ENCODE measurements around the gene B3GNT9.

The B3GNT9 gene

GRCh38 chr16:67150833-67151396, at the start of gene B3GNT9:
Gene B3GNT9 (minus strand): TSS chr16:67150998. CDS start chr16:67150485, 513 bp downstream.
- no peak for DNase-seq (ENCODE audit: low read depth)

DNA sequence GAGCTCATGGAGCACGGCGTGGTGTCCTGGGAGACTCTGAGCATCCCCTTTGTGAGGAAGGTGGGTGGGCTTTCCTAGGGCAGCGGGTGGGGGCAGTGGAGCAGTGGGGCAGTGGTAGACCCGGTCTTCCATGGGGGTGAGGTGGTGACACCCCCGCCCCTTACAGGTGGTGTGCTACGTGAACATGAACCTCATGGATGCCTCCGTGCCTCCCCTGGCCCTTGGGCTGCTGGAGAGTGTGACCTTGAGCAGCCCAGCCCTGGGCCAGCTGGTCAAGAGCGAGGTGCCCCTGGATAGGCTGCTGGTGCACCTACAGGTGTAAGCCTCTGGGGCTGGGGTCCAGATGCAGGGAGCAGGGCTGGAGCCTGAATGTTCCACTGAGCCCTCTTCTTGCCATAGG, 49.7 kb upstream of the B3GNT9 start:
- DNase-seq (ENCODE audit: low read depth): no peak

DNA sequence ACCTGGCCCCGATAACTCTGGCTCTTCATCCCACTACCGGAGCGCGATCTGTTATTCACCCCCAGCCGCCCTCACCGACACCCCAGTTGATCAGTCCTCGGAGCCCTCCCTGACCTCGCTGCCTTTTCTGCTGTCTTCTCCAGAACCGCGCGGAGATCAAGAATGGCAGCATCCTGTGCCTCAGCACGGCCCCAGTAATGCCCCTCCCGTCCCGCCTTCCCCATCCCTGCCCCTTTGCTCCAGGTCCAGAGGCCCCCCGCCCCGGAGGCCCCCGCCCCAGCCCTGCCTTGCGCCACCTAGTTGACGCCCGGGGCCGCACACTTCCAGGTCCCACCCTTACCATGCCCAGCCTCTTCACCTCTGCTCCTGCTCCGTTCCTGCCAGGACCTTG, 49.0 kb upstream of the B3GNT9 start:
- no peak for DNase-seq (ENCODE audit: low read depth)

- DNase-seq (ENCODE audit: low read depth): no peak
Observed at GRCh38 chr16:67199011-67199807, 48.4 kb upstream of the B3GNT9 start, which contains the start of gene ELMO3. Gene ELMO3 (plus strand): TSS chr16:67199131. CDS start chr16:67199327, 196 bp downstream.

DNA sequence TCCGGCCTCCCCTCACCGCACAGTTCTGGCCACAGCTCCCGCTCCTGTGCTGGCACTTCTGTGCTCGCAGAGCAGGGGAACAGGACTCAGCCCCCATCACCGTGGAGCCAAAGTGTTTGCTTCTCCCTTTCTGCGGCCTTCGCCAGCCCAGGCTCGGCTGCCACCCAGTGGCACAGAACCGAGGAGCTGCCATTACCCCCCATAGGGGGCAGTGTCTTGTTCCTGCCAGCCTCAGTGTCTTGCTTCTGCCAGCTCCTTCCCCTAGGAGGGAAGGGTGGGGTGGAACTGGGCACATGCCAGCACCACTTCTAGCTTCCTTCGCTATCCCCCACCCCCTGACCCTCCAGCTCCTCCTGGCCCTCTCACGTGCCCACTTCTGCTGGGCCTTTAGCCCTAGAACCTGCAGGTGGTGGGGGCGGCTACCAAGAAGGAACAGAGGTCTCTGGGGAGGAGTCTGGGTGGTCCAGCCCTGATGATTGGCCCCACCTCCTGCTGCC, 47.5 kb upstream of the B3GNT9 start:
- DNase-seq (ENCODE audit: low read depth): no peak

GRCh38 chr16:67197704-67198103, 46.9 kb upstream of the B3GNT9 start:
- DNase-seq (ENCODE audit: low read depth): no peak

GRCh38 chr16:67196881-67197280, 46.1 kb upstream of the B3GNT9 start:
- DNase-seq (ENCODE audit: low read depth): no peak

- DNase-seq (ENCODE audit: low read depth): no peak
Observed at GRCh38 chr16:67195676-67196075, 44.9 kb upstream of the B3GNT9 start.

GRCh38 chr16:67194260-67194659, 43.5 kb upstream of the B3GNT9 start:
- no peak for DNase-seq (ENCODE audit: low read depth)

DNA sequence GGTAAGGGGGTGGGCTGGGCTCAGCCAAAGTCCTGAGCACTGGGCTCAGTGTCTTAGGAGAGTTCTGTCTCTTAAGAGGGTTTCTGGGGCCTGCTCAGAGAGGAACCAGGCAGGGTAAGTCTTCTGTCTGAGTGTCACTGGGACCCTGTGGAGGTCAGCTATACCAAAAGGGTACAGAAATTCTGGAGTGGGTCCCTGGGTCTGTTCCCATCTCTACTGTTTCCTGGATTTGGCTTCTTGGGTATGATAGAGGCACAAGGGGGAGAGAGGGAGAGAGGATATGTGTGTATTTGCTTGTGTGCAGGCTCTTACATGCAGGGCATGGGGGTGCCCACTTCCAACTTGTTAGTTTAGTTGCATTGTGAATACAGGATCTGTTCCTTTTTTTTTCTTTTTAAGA, 42.7 kb upstream of the B3GNT9 start:
- DNase-seq (ENCODE audit: low read depth): no peak

- DNase-seq (ENCODE audit: low read depth): no peak
Observed at GRCh38 chr16:67192781-67193361, 42.1 kb upstream of the B3GNT9 start.

DNA sequence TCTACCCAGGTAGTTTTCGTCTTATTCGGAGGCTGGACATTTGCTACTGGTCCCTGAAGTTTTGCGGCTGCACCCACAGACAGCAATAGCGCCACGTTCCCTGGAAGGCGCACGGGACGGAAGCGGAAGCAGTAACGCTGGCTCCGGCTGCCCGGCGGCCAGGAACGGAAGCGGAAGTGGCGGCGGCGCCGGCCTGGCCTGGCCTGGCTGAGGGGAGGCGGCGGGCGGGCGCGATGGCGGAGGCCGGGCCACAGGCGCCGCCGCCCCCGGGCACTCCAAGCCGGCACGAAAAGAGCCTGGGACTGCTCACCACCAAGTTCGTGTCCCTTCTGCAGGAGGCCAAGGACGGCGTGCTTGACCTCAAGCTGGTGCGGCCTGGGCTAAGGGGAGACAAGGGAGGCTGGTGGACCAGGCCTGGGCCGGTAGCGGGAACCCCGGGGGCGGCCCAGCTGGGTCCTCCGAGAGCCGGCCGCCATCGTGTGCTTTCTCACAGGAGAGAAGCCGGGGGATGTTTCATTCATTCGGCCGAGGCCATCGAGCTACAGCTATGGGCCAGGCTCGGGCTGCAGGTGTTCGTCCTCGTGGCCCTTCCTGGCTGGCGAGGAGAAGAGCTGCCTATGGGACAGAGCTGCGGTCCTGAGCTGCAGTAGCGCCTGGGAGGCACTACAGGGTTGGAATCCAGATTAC, 41.3 kb upstream of the B3GNT9 start, which contains the start of gene E2F4:
Gene E2F4 (plus strand): TSS at position 161 of the 687 bp plus-strand sequence. CDS start 73 bp downstream, at position 234.
- DNase-seq (ENCODE audit: low read depth): peak; percentile 74

DNA sequence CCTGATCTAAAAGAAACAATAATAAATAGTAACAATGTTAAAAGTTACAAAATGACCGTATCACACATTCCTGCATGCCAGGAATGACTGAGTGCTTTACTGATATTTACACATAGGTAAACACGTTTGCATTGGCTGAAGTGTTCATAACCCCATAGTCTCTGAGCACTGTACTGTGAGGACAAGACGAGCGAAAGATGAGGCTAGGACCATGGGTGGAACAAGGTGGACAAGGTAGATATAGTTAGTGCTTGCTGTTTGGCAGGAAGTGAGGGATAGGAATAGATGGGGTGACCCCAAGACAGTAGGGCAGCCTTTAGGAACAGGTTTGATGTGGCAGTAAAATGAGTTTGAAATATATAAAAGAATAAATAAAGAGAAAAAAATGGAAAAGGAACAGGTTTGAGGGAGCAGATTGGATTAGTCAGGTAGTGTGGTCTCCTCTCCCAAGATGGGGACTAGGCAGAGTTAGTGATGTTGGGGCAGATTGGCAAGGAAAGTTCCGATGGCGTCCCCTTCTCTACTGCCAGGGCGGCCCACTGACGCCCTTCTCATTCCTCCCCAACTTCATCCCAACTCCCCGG, 40.7 kb upstream of the B3GNT9 start:
- no peak for DNase-seq (ENCODE audit: low read depth)

GRCh38 chr16:67190448-67191399, 39.9 kb upstream of the B3GNT9 start:
- no peak for DNase-seq (ENCODE audit: low read depth)

DNA sequence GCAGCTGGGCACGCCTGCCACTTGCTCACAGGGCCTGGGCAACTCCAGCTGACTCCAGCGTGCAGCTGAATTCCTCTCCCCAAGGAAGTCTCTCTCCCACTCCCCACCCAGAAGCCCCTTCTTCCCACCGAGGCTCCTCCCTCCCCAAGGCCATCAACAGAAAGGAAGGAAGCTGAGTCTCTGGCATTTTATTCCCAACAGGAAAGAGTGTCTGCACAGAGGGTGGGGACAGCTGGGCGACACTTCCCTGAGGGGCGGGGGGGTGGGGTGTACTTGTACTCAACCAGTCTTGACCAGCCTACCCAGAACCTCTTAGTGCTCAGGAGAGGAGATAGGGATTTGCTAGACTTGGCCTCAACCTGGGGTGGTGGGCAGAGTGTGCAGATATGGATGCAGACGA, 39.2 kb upstream of the B3GNT9 start, which contains the start of gene EXOC3L1:
Gene EXOC3L1 (minus strand): TSS at position 96 of the 400 bp plus-strand sequence. CDS start 460 bp downstream, outside the sequence.
- DNase-seq (ENCODE audit: low read depth): no peak

- no peak for DNase-seq (ENCODE audit: low read depth)
Observed at GRCh38 chr16:67188798-67189197, 38.0 kb upstream of the B3GNT9 start.

- DNase-seq (ENCODE audit: low read depth): no peak
Observed at GRCh38 chr16:67188323-67188722, 37.5 kb upstream of the B3GNT9 start.

GRCh38 chr16:67187175-67187890, 36.5 kb upstream of the B3GNT9 start:
- DNase-seq (ENCODE audit: low read depth): no peak

DNA sequence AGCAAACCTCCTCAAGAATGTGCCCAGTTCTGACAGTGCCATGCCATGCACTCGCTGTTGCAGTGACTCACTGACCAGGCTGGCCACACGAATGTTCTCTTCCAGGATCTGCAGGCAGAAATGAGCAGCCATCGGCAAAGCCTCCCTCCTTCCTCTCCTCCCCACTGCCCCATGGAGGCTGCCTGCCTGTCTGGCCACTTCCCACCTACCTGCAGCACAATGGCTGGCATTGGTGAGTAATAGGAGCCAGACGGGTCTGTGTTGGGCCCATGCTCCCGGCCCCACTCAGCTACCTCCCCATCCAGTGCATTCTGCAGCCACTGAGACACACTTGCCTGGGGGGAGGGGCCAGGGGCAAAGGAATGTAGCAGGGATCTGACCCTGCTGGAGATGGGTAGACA, 35.8 kb upstream of the B3GNT9 start:
- no peak for DNase-seq (ENCODE audit: low read depth)

DNA sequence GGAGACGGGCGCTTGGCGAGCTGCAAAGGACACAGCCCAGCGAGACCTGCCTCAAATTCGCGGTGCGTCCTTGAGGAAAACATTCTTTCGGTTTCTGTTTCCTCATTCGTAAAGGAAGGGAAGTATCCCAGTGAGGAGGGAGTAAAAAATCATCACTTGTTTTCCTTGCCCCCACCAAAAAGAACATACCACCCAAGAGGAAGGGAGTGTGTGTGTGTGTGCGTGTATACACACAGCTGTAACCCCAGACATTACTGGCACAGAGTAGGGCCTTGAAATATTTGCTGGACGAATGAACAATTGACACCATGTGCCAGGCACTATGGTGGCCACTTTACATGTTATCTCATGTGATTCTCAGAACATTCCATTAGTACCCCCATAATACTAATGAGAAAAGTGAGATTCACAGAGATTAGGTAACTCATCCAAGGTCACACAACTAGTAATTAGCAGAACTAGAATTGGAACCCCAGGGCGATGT, 34.9 kb upstream of the B3GNT9 start:
- DNase-seq (ENCODE audit: low read depth): no peak
